GM18507 (cell line): Measurements from ENCODE around the gene MSH4.
"Not testable (repeated sequence)": the region's sequence is repeated elsewhere in the genome, so short reads cannot be mapped to it uniquely, and the experiment has no call there.

Source experiments
- DNase-seq: peaks from one replicate; pipeline ENCODE4 v3.0.0; 2011; ENCODE audit warnings: low read depth; ENCODE audit not compliant: insufficient read length; ENCODE audit errors: extremely low spot score
- FAIRE-seq: peaks from 2 replicates; lab custom pipeline; 2011; peaks lifted over from hg19 to GRCh38; lab: Jason Lieb, UNC

The MSH4 gene

GRCh38 chr1:75792091-75792490, 4.6 kb upstream of the MSH4 start:
- FAIRE-seq = no peak

DNA sequence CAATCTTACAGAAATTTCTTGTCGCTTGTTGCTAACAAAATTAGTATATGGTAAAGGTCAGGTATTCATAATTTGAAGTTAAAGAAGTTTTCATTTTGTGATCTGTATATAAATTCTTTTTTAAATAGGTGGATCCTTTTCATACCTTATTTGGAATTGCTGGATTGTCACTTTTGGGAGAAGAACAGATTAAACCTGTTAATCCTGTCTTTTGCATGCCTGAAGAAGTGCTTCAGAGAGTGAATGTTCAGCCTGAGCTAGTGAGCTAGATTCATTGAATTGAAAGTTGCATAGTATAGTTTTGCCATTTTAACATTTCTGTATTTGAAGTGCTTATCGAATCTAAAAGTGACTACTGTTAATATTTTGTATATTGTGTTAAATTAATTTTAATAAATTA, 2.3 kb upstream of the MSH4 start:
- FAIRE-seq = no peak
- no peak for DNase-seq

More at GRCh38 chr1:75792091-75792490, 4.6 kb upstream of the MSH4 start:
- no peak for DNase-seq

DNA sequence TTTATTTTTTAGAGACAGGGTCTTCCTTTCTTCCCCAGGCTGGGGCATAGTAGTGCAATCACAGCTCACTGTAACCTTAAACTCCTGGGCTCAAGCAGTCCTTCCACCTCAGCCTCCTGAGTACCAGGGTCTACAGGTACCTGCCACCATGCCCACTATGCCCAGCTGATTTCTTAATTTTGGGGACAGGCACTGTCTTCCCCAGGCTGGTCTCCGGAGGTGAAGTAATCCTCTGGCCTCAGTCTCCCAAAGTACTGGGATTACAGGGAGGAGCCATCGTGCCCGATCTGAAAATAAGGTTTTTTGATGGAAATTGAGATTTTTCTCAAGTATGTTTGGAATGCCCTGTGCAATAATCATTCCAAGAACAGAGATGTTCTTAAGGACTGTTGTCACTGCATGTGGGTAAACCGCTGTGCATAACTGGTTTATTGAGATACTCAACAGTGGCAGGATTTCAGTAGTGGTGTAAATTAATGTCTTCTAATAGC, 934 bp upstream of the MSH4 start:
- DNase-seq = no peak
- no peak for FAIRE-seq

- FAIRE-seq (no peak), DNase-seq (no peak)
These were observed 549 bp downstream of the MSH4 start for GRCh38 chr1:75797273-75797588.

DNA sequence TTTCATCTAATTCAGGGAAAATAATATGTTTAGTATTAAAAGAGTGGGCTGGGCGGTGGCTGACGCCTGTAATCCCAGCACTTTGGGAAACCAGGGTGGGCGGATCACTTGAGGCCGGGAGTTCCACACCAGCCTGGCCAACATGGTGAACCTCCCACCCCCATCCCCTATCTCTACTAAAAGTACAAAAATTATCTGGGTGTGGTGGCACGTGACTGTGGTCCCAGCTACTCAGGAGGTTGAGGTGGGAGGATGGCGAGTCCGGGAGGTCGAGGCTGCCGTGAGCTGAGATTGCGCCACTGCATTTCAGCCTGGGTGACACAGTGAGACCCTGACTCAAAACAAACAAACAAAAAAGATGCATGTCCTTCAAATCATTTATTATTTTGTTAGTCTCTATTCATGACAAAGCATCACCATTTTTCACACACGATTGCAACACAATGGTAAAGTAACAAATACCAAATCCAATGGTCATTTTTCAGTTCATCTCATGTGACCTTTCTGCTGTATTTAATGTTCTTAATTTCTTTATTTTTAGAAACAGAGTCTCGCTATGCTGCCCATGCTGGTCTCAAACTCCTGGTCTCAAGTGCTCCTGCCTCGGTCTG, 1.0 kb downstream of the MSH4 start:
- no peak for FAIRE-seq
- no peak for DNase-seq

DNA sequence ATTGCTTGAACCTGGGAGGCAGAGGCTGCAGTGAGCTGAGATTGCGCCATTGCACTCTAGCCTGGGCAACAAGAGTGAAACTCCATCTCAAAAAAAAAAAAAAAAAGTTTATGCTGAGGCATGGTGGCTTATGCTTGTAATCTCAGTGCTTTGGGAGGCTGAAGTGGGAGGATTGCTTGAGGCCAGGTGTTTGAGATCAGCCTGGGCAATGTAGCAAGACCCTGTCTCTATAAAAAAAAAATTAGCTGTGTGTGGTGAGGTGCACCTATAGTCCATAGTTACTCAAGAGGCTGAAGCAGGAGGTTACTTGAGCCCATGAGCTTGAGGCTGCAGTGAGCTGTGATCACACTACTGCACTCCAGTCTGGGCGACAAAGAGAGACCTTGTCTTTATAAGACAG, 4.8 kb downstream of the MSH4 start:
- not testable (repeated sequence) for FAIRE-seq, DNase-seq

GRCh38 chr1:75808921-75809320, 12.2 kb downstream of the MSH4 start:
- DNase-seq (no peak), FAIRE-seq (no peak)

DNA sequence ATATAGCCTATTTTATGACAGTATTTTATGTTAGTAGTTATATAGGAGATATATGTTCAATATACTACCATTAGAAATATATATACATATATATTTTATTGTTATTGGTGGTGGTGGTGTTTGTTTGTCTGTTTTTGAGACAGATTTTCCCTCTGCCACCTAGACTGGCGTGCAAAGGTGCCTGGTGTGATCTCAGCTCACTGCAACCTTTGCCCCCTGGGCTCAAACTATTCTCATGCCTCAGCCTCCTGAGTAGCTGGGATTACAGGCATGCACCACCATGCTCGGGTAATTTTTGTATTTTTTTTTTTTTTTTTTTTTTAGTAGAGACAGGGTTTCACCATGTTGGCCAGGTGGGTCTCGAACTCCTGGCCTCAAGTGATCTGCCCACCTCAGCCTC, 13.4 kb downstream of the MSH4 start:
- FAIRE-seq, DNase-seq: not testable (repeated sequence)

- FAIRE-seq = no peak
- DNase-seq = no peak
These were observed 14.7 kb downstream of the MSH4 start for GRCh38 chr1:75811211-75811981.

- FAIRE-seq (no peak), DNase-seq (no peak)
These were observed 15.4 kb downstream of the MSH4 start for GRCh38 chr1:75812065-75812464.

DNA sequence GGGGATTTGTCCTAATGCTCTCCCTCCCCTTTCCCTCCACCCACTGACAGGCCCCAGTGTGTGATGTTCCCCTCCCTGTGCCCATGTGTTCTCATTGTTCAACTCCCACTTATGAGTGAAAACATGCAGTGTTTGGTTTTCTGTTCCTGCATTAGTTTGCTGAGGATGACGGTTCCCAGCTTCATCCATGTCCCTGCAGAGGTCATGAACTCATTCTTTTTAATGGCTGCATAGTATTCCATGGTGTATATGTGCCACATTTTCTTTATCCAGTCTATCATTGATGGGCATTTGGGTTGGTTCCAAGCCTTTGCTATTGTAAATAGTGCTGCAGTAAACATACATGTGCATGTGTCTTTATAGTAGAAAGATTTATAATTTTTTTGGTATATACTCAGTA, 26.9 kb downstream of the MSH4 start:
- DNase-seq, FAIRE-seq: not testable (repeated sequence)

DNA sequence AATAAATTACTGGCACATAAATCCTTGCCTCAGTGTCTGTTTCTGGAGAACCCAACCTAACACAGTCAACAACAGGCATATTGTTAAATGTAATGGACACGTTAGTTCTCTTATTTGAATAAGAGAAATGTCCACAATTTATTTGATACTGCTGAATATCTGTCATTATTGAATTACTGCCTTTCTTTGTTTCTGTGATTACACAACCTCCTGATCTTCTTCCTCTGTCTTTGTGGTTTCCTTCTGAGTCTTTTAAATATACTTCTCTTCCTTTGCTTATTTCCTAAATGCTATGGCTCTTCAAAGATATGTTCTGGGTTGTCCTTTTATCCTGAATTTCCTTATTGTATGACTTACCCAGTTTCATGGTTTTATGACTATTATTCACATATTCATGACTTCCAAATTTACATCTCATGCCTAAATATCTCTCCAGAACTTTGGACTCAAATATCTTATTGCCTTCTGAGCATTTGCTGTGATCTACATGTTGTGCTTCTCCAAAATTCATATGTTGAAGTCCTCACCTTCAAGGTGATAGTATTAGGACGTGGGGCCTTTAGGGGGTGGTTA, 39.9 kb downstream of the MSH4 start:
- FAIRE-seq (no peak), DNase-seq (no peak)

DNA sequence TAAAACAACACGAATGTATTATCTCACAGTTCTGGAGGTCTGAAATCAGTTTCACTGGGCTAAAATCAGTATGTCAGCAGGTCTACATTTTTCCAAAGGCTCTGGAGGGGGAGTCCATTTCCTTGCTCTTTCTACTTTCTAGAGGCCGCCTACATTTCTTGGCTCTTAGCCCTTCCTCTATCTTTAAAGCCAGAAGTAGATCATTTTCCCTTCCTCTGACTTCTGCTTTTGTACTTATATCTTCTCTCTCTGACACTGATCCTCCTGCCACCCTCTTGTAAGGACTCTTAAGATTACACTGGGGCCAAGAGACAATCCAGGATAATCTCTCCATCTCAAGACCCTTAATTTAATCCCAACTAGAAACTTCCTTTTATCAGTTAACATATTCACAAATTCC, 41.4 kb downstream of the MSH4 start:
- no peak for FAIRE-seq
- DNase-seq = no peak

GRCh38 chr1:75841421-75841820, 44.7 kb downstream of the MSH4 start:
- FAIRE-seq (no peak), DNase-seq (no peak)

DNA sequence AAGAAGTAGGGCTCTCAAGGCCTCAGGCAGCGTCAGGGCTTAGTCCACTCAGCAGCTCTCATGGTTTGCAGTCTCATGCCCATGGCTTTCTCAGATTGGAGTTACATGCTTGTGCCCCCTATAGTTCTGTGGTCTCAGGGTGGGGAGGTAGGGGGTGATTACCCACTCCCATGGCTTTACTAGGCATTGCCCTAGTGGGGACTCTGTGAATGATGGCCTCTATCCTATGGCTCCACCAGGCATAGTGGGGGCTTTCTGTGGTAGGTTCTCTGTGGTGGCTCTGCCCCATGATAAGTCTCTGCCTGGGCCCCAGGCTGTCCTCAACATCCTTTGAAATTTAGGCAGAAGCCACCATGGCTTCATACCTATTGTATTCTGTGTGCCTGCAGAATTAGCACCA, 48.9 kb downstream of the MSH4 start:
- FAIRE-seq = no peak
- no peak for DNase-seq

- DNase-seq = no peak
- FAIRE-seq = no peak
These were observed 58.3 kb downstream of the MSH4 start for GRCh38 chr1:75855010-75855409.

DNA sequence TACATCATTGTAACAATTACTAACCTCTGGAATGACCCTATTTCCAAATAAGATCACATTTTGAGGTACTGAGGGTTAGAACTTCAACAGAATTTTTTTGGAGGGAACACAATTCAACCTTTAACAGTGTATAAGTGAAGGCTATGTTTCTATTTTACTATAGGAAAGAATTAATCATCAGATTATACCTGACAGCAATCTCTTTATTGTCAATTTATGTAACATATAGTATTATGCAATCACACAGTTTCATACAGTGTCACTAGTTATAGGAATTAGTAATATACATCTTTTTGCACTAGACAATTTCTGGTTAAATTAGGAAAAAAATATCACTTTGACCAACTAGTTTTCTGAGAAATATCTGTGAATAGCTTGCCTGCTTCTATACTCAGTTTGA, 59.1 kb downstream of the MSH4 start:
- no peak for FAIRE-seq
- DNase-seq = no peak

DNA sequence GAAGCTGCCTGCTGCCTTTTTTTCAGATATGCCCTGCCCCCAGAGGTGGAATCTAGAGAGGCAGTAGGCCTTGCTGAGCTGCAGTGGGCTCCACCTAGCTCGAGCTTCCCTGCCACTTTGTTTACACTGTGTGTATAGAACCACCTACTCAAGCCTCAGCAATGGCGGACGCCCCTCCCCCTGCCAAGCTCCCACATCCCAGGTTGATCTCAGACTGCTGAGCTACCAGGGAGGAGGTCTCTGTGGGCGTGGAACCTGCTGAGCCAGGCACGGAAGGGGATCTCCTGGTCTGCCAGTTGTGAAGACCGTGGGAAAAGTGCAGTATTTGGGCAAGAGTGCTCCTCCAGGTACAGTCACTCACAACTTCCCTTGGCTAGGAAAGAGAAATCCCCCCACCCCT, 65.1 kb downstream of the MSH4 start:
- DNase-seq (no peak), FAIRE-seq (no peak)

GRCh38 chr1:75870951-75871350, 74.3 kb downstream of the MSH4 start:
- no peak for FAIRE-seq

DNA sequence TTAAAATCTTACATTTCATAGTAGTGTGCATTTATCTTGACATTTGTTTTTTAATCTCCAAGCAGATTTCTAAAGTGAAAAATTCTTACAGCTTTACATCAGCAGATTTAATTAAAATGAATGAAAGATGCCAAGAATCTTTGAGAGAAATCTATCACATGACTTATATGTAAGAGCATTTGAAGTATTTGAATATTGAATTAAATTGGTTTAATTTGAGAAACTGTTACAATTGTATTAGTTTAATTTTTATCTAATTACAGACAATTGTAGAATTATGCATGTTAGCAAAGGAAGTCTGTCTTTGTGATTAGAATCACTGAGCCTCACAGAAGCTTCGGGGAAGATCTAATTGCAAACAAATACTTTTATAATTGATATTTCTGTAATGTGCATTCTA, 83.3 kb downstream of the MSH4 start:
- no peak for FAIRE-seq
- no peak for DNase-seq

More at GRCh38 chr1:75870951-75871350, 74.3 kb downstream of the MSH4 start:
- no peak for DNase-seq

DNA sequence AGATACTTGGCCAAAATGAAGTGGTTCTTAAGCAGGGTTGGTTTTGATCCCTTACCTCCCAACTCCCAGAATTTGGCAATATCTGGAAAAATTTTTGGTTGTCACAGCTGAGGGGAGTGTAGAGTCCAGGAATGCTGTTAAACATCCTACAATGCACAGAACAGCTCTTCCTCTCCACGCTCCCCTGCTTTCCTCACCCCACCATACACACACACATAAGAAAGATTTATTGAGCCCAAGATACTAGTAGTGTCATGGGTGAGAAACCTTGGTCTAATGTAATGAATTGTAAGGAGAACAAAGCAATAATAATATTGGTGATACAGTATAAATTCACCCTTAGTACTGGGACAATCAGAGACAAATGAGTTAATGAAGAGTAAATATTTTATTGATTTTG, 87.8 kb downstream of the MSH4 start:
- DNase-seq (no peak), FAIRE-seq (no peak)
